Lung microvascular endothelial cell (primary cell): ENCODE data around the gene OR5AU1. TPM values are rescaled to one million over a fixed set of nuclear protein-coding genes. Genes with fewer than 3 reads are reported as not detected.

ENCODE experiments used
- DNase-seq, 2 donors: peaks; one replicate each; pipeline versions ENCODE4 v3.0.0 to v3.0.0-alpha.2; 2010; ENCODE audit warnings: low read depth in 2 of 2
- total RNA-seq: library from RNA; depleted of rRNA; stranded (reverse); fragments of >200 nt; gene quantifications from 2 replicates; pipeline ENCODE4 v1.2.1, GENCODE V29; 2014

The OR5AU1 gene
- not detected in 2 replicates for total RNA-seq

DNA sequence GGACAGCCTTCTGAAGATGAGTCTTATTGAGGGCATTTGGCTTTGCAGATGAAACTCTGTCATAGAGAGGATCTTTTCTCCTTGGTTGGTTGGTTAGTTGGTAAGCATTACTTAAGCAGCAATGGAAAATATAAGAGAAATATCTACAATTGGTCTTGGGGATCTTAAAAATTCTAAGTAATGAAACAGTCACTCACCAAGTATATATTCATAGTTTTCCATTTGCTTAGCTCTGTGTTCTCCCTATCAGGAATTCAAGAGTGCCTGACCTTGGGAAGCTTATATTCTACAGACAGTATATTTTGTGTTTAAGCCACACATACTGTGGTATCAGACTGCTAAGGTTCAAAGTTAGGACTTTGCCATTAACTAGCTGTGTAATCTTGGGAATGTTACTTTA, at the start of gene OR5AU1:
Gene OR5AU1, minus strand, starts transcription at position 101 of the 400 bp plus-strand sequence. CDS start 191 bp downstream, outside the sequence.
- no peak for DNase-seq

DNA sequence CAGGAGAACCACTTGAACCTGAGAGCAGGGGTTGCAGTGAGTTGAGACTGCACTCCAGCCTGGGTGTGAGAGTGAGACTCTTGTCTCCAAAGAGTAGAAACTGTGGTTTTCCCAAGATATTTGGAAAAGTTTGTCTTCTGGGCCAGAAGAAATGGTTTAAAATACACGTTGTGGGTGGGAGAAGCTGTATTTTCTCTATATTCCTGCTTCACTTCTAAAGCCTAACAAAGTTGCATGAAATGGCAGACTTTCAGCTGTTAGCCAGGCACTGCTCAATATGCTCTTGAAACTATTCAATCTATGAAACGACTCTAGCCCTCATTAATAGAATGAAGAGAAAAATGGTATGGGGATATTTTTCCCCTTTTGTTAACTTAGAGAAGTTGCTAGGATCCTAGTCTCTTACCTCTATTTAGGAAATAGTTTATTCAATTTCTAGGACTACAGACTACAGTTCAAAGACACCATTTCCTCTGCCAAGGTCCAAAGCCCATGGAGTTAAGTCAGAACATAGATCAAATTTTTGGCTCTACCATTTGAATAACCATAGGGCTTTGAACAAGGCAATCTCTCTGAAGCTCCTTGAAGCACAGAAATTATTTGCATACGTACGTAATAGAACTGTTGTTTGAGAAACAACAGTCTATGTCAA, 49.3 kb upstream of the OR5AU1 start:
- DNase-seq, result no peak

DNA sequence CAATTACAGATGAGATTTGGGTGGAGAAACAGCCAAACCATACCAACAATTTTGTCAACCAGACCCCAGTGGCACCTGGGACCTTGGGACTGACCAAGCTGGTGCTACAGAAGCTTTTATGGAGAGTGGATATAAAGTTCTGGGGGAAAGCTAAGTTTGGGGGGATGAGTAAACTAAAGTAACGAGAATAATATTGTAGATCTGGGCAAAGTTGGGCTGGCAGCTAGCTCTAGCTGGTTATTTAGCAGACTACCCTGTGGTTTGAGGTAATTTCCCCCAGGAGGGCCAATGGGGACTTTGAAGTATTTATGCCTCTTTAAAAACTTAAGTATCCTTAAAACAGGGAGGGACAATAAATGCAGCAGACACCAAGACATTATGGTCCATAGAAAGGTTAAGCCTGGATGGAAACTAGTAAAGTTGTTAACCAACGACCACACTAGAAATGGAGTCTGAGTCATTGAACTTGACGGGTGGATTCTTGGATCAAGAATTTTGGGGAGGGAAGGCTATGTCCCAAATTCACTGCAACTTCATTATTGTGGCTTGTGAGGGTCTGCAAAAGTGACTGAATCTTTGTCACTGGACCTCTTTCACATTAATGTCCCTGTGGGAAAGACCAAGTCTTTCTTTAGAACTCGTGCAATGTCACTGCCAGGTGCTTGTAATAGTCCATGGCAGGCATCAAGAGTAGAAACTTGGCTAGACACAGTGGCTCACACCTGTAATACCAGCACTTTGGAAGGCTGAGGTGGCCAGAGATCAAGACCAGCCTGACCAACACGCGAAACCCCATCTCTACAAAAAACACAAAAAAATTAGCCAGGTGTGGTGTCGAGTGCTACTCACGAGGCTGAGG, 48.5 kb upstream of the OR5AU1 start:
- DNase-seq, result no peak

DNA sequence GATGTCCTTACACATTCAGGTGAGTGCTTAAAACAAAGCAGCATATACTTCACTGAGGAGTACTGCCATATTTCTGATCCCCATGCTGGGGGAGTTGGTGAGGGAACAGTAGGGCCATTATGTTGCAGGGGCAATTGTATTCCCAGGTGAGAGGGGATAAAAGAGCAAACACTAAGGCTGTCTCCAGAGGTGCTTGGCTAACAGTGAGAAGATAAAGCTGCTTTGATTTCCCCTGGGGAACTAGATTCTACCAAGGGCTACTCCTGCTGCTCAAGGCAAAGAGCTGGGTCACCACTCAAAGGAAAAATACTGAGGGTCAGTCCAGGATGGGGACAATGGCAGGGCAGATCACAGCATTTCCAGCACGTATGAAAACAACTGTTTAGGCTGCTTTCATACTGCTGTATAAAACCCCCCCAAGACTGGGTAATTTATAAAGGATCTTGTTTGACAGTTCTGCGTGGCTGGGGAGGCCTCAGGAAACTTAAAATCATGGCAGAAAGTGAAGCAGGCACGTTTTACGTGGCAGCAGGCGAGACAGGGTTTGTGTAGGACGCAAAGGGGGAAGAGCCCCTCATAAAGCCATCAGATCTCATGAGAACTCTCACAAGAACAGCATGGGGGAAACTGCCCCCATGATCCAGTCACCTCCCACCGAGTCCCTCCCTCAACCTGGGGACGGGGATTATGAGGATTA, 47.8 kb upstream of the OR5AU1 start:
- no peak for DNase-seq

DNA sequence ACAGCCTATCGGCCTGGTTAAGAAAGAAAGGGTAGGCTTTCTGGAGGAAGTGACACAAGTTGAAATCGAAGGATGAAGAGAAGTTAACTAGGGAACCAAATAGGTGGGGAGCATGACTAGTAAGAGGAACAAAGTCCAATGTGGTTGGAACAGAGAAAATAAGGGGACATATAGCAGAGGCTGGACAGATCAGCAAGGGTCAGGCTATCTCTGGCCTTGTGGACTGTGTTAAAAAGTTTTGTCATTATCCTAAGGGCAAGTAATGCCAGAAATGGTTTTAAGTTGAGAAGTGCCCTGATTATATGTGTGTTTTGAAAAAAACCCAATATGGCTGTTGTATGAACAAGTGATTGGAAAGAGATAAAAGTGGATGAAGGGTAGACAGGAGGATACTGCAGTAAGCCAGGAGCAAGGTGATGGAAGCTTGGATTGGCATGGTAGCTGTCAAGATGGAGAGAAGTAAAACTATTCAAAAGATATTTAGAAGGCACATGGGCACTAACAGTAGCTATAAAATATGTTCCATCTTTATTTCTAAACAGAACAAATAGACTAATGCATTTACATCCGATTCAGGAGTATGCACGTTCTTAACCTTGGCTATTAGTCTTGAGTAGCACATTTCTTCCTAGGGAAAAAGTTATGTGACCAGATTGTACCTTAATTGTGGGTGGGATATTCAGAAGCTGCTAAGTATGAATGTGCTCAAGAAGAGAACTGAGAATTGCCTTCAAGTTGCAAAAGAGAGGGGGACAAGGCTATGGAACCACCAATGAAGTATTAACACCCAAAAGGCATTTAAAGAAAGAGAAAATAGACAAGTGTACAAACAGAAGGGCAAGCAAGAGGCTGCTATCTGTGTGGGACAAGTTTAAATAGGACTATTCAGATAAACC, 46.8 kb upstream of the OR5AU1 start:
- no peak for DNase-seq

DNA sequence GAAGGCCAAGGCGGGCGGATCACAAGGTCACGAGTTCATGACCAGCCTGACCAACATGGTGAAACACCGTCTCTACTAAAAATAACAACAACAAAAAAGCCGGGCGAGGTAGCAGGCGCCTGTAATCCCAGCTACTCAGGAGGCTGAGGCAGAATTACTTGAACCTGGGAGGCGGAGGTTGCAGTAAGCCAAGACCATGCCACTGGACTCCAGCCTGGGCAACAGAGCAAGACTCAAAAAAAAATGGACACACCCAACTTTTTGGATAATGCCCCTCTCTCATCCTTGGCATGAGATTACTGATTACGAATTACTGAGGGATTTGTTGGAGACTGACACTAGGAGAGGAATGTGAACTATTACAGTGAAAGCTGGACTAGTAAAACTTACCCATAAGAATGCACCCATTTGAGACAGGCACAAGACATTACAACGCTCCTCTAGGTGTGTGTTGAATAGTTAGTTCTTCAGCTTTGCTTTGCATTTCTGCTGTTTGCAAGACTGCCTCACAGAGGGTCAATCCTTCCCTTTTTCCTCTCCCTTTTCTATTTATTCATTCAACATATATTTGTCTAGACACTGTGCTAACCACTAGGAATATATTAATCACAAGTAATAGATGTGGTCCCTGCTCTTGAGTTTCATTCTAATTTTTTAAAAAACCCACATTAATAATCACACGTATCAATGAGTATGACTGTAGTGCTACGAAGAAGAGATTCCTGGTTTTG, 46.0 kb upstream of the OR5AU1 start:
- no peak for DNase-seq

DNA sequence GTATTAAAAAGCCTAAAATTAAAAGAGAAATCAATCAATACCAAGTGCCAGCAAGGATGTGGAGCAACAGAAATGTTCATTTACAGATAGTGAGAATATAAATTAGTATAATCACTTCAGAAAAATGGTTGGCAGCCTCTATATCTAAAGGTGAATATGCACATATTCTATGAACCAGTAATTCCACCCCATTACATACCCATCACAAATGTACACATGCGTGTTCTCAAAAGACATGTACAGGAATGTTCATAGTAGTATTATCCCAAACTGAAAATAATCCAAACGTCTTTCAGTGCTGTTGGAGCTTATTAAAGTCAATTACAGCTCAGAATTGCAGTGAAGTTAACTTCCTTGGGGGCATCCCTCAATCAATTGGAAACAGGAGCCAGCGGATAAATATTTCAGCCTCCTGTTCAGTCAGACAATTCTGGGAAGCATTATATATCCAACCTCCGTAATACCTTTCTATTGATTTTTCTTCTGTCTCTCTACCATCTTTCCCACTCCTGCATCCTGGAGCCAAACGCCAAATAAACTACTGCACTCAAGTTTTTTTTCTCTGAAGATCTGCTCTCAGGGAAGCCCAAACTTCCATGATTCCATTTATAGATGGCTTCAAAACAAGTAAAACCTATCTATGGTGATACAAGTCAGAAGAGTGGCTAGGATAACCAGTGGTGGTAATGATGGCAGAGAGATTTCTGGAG, 45.0 kb upstream of the OR5AU1 start:
- no peak for DNase-seq

DNA sequence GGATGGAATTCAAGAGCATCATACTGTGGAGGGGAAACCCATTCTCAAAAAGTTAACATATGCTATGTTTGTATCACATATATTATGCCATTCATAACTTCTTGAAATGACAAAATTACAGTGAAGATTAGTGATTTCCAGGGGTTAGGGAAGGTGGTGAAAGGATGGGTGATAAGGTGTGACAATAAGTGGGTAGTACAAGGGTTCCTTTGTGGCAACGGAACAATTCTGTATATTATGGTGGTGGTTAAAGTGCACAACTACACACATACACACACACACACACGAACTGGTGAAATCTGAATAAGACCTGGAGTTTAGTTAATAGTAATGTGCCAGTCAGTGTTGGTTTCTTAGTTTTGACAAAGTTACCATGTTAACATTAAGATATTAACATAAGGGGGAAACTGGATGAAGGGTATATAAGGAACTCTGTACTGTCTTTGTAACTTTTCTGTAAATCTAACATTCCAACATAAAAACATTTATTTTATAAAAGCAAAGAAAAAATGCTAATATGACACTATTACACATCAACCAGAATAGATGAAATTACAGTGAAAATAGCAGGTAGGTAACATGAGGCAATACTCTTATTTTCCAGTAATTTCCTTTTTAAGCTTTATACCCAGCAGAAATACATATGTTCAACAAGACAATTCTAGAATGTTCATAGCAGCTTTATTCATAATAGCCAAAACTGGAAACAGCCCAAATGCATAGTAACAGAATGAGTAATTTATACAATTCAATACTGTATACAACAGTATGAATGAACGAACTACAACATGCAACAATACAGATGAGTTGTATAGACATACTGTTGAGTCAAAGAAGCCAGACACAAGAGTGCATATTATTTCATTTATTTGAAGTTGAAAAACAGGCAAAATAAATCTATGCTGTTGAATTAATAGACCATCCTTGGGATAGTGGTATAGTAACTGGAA, 44.0 kb upstream of the OR5AU1 start:
- no peak for DNase-seq

DNA sequence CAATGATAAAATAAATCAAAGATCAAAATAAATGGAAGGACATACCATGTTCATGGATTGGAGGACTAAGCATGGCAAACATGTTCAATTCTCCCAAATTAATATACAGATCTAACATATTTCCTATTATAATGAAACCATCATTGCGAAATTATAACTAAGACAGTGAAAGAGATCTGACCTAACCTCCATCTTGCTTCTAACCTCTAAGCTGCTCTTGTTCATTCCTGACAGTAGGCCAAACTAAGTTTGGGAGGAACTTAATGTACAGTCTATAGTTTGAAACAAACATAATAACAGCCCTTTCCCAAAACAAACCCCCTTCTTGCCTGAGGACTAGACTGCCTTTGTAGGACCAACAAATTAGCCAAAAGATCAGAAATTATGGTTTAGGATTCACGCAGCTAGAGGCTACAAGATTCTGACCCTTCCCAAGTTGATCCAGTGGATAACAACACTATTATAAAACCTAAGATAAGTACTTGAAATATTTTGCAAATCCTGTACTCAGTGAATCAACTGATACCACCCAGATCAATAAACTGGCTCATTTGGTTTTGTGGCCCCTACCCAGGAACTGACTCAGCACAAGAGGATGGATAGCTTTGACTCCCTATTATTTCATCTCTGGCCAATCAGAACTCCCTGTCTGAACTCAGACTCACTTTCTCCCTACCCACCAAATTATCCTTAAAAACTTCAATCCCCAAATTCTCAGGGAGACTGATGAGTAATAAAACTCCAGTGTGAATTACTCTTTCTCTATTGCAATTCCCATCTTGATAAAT, 41.7 kb upstream of the OR5AU1 start:
- no peak for DNase-seq

DNA sequence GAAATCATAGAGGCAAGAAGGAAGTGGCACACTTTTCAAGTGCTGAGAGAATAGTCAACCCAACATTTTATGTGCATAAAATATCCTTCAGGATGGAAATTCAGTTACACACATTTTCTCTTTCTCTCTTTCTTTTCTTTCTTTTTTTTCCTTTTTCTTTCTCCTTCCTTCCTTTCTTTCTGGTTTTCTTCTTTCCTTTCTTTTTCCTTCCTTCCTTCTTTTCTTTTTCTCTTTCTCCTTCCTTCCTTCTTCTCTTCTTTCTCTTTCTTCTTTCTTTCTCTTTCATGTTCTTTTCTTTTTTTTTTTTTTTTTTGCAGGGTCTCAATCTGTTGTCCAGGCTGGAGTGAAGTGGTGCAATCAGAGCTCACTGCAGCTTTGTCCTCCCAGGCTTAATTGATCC, 38.7 kb upstream of the OR5AU1 start:
- DNase-seq, result no peak

DNA sequence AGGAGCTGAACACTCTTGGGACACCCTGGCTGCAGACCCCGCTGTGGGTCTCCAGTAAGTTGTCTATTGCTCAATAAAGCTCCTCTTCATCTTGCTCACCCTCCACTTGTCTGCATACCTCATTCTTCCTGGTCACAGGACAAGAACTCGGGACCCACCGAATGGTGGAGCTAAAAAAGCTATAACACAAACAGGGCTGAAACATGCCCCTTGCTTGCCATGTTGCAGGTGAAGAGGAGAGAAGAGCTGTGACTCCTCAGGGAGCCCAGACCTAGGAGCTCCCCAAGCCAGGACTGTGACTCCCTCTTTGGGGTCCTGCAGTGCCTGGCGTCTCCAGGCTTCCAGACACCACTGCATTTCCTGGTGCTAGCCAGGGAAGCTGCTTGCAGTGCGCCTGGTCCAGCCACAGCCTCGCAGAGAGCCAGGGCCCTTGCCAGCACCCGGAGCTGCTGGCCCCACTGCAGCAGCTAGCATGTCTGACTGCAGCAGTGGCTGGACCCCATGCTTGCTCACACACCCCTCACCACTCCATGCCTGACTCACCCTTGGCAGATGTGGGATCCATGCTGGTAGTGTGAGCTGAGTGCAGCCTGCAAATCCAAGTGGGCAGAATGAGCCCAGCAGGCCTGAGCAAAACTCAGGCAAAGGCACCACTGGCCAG, 37.1 kb upstream of the OR5AU1 start:
- DNase-seq, result no peak

DNA sequence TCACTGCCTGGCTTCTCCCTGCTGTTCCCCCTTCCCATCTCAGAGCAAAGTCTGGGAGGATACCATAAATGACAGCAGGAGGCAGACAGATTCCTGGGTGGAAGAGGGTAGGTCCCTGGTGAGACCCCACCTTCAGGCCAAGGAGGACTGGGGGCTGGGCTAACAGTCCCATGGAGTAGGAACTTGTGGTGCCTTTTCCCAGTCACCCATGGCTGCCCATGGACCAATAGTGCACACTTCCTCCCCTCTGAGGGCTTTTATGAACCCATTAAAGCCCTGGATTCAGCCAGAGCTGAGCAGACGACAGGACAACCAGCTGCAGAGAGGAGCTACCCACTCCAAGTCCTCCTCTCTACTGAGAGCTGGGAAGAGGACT, 36.6 kb upstream of the OR5AU1 start:
- no peak for DNase-seq

DNA sequence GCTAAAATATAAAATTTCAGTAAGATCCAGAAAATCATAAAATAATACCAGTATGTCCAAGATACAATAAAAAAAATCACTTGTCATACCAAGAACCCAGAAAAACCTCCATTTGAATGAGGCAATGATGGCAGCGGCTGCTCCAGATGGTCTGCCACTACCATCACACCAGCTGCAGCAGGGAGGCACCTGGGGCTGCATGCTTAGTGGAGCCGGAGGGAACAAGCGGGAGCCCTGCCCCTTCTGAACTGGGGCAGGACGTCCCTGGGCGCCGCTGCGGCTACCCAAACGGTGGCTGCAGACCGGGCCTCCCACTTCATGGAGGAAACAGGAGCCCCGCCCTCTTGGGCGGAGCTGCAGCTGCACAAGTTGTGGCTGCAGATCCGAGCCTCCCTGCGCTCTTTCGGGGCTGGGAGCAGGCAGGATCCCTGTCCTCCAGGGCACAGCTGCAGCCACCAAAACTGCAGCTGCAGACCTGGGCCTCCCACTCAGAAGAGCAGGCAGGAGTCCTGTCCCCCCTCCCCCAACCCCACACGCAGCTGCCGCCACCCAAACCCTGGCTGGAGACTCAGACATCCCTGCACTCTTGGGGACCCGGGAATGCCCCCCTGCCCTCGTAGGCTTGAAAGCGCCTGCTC, 36.1 kb upstream of the OR5AU1 start:
- DNase-seq, result peak; percentile 18 to 27

DNA sequence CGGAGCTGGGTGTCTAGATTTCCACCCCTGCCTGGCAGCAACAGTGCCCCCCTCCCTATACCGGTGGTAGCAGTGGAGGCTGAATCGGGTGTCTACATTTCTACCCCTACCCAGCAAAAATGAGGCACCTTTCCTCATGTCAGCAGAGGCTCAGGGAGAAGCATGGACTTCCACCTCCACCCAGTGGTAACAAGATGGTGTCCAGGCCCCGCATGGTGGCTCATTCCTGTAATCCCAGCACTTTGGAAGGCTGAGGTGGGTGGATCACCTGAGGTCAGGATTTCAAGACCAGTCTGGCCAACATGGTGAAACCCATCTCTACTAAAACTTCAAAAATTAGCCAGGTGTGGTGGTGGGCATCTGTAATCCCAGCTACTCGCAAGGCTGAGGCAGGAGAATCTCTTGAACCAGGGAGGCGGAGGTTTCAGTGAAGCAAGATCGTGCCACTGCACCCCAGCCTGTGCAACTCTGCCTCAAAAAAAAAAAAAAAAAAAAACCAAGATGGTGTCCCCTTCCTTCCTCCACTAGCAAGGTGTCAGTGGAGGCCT, 35.5 kb upstream of the OR5AU1 start:
- DNase-seq, result no peak

DNA sequence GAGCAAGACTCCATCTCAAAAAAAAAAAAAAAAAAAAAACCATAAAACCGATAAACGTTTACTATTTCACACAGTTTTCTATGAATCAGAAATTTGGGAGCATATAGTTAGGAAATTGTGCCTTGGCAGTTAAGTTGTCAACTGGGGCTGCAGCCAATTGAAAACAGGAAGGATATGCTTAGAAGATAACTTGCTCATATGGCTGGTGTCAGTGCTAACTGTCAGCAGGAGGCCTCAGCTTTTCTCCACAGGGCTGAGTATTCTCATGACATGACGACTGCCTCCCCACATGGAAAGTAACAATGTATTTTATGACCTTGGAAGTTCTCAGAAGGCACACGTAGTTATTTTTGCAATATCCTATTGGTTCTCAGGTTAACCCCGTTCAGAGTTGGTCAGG, 29.6 kb upstream of the OR5AU1 start:
- DNase-seq, result peak; percentile 19 to 51

DNA sequence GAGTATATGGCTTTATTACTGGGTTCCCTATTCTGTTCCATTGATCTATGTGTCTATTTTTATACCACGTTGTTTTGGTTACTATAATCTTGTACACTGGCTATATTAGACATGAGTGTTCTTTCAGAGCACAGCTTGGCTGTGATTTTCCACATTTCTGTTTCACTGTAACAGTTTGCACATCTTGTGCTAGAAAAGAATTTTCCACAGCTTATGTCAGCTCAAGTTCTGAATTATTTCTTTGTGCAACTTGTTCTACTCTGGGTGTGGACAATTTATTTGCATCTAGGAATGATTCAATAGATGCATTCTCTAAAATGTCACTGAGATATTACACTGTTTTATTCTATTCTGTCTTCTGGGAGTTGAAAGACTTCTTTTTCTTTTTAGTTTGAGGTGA, 28.4 kb upstream of the OR5AU1 start:
- no peak for DNase-seq

DNA sequence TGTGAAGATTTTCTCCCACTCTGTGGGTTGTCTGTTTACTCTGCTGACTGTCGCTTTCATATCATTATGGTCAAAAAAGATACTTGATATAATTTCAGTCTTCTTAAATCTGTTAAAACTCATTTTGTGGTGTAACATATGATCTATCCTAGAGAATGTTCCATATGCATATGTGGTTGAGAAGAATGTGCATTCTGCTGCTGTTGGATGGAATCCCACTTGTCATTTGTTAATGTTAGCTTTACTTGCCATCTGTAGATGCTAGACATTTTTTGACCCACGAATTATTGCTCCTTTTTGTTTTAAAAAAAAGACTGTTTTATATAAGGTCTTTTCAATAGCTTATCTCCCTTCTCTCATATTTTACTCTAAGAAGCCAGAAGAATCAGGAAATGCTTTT, 26.3 kb upstream of the OR5AU1 start:
- DNase-seq, result no peak
